PC-9 (cell line): ENCODE measurements around the gene MAN1B1. TPM values are rescaled to one million over a fixed set of nuclear protein-coding genes. Genes with fewer than 3 reads are reported as not detected.
A peak's percentile ranks its signal among the peaks of the same experiment; 100 is the strongest.

Source experiments
- BruUV-seq: library from RNA; stranded (reverse); fragments of 400-500 nt; replicated peaks from 2 replicates; lab custom pipeline; 2021; lab: Mats Ljungman, UMichigan
- CTCF ChIA-PET: fragments of 300-600 bp; sonication (Branson Sonifier 250); formaldehyde crosslinking; loops from one replicate; lab custom pipeline; 2022; ENCODE audit warnings: antibody characterized with exemption; lab: Charles Lee
- POLR2A ChIA-PET: fragments of 300-600 bp; sonication (Branson Sonifier 250); formaldehyde crosslinking; loops from one replicate; lab custom pipeline; 2022; ENCODE audit warnings: antibody characterized with exemption; ENCODE audit not compliant: unreplicated experiment; lab: Charles Lee
- DNase-seq, 2 experiments: peaks; one replicate each; pipeline versions ENCODE4 v3.0.0 to v3.0.0-alpha.2; 2015 to 2022; ENCODE audit warnings: mixed read lengths in 1 of 2
- H2AFZ ChIP-seq: fragments of 200-600 bp; sonication (generic); 2 replicates; pipeline ENCODE4 v1.8.1; 2017; ENCODE audit warnings: antibody characterized with exemption
- H3F3A ChIP-seq: fragments of 200-600 bp; sonication (generic); 2 replicates; pipeline ENCODE4 v1.8.1; 2017; ENCODE audit warnings: antibody characterized with exemption, mild to moderate bottlenecking, low read depth; ENCODE audit not compliant: insufficient read depth
- H3K27ac ChIP-seq: fragments of 200-600 bp; sonication (generic); 2 replicates; pipeline ENCODE4 v1.6.1; 2016; ENCODE audit warnings: mixed run types
- H3K27me3 ChIP-seq: fragments of 200-600 bp; sonication (generic); 2 replicates; pipeline ENCODE4 v1.6.1; 2016; ENCODE audit warnings: low read depth, mixed run types; ENCODE audit not compliant: insufficient read depth
- H3K36me3 ChIP-seq: fragments of 200-600 bp; sonication (generic); 2 replicates; pipeline ENCODE4 v1.6.1; 2016; ENCODE audit warnings: low read depth, mixed run types
- H3K4me1 ChIP-seq: fragments of 200-600 bp; sonication (generic); replicated peaks from 2 replicates; pipeline ENCODE4 v1.6.1; 2016; ENCODE audit warnings: mixed run types; ENCODE audit not compliant: insufficient read depth
- H3K4me2 ChIP-seq: fragments of 200-600 bp; sonication (generic); 2 replicates; pipeline ENCODE4 v1.6.1; 2017; ENCODE audit warnings: mixed run types
- H3K4me3 ChIP-seq: fragments of 200-600 bp; sonication (generic); 2 replicates; pipeline ENCODE4 v1.6.1; 2016; ENCODE audit warnings: mixed run types
- H3K79me2 ChIP-seq: fragments of 200-600 bp; sonication (generic); 2 replicates; pipeline ENCODE4 v1.6.1; 2017; ENCODE audit warnings: low read depth, mixed run types
- H3K9me2 ChIP-seq: fragments of 200-600 bp; sonication (generic); 2 replicates; pipeline ENCODE4 v1.8.1; 2017; ENCODE audit warnings: mild to moderate bottlenecking; ENCODE audit not compliant: insufficient read depth
- H3K9me3 ChIP-seq: fragments of 200-600 bp; sonication (generic); 2 replicates; pipeline ENCODE4 v1.8.1; 2016; ENCODE audit warnings: low read depth; ENCODE audit not compliant: insufficient read depth
- H4K20me1 ChIP-seq: fragments of 200-600 bp; sonication (generic); 2 replicates; pipeline ENCODE4 v1.8.1; 2017; ENCODE audit not compliant: insufficient read depth
- EZH2 ChIP-seq: fragments of 200-600 bp; sonication (generic); IDR thresholded peaks from 2 replicates; pipeline ENCODE4 v1.8.0; 2017; ENCODE audit warnings: antibody characterized with exemption, low read depth
- intact Hi-C: fragments of 100-400 bp; cut with micrococcal nuclease; formaldehyde crosslinking; loops from one replicate; pipeline ENCODE4 v1.10.0; 2022; ENCODE audit not compliant: unreplicated experiment
- total RNA-seq: library from RNA; stranded (reverse); gene quantifications from 2 replicates; pipeline ENCODE4 v1.2.3, GENCODE V29; 2021
- TF ChIP-seq, protein P1 (sequence below): fragments of 200-600 bp; sonication (generic); conservative IDR thresholded peaks from 2 replicates; pipeline ENCODE4 v1.6.1; 2017; ENCODE audit warnings: mixed run types, antibody characterized with exemption, mild to moderate bottlenecking, moderate library complexity

The MAN1B1 gene
- total RNA-seq, 1 experiment from 2014 or later, result 79.3 TPM

DNA sequence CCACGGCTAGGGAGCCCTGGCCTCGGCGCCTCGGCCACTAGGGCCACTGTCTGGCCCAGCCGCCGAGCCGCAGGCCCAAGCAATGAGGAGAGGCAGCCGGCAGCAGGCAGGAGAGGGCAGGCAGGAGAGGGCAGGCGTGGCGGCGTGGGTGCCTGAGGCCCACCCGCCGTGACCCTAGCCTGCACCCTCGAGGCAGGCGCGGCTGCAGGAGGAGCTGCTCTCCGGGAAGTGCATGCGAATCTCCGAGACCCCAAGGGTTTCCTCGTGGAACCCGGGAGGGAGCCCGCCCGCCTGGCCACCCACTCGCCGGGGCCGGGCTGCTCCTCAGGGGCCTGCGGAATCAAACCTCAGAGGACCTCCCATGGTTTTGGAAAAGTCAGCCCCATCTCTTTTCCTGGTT lies 61.5 kb downstream of the MAN1B1 start:
- intact Hi-C loops, result no loop called here
- no TSS peak for BruUV-seq
- POLR2A ChIA-PET, result no interaction called here

DNA sequence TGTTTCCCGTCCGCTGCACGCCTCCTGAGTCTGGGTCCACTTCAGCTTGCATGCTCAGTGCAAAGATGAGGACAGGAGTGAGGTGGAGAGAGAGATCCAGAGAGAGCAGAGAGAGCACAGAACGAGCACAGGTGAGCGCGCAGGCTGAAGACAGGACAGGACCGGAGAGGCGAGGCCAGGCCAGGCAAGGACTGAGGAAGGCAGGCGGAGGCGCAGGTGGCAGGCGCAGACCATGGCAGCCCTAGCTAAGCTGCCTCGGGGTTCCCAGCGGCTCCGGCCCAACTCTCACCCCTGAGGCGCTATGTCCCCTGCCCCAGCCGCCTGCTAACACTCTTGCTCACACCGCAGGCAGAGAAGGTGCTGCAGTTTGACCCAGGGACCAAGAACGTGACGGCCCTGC lies 61.9 kb downstream of the MAN1B1 start:
- Histone ChIP-seq H4K20me1 (no peaks in the 10 kb centered on the region), H3K9me3 (no peaks in the 10 kb centered on the region), H3K4me3 (no peak overlapping the region), H3F3A (peaks cover 34% of the 10 kb centered on the region), H3K27me3 (peaks cover 4% of the 10 kb centered on the region; the same call in 1 of the 2 replicates), H2AFZ (no peak overlapping the region), H3K27ac (no peak overlapping the region), H3K9me2 (no peaks in the 10 kb centered on the region), H3K79me2 (no peaks in the 10 kb centered on the region), H3K4me2 (no peak overlapping the region), H3K36me3 (no peaks in the 10 kb centered on the region), H3K4me1 (peaks cover 11% of the 10 kb centered on the region)
- ChIA-PET CTCF (no interaction called here), POLR2A (no interaction called here)
- intact Hi-C loops, result no loop called here
- no TSS peak for BruUV-seq
- no peak for DNase-seq
- TF ChIP-seq, protein P1, sequence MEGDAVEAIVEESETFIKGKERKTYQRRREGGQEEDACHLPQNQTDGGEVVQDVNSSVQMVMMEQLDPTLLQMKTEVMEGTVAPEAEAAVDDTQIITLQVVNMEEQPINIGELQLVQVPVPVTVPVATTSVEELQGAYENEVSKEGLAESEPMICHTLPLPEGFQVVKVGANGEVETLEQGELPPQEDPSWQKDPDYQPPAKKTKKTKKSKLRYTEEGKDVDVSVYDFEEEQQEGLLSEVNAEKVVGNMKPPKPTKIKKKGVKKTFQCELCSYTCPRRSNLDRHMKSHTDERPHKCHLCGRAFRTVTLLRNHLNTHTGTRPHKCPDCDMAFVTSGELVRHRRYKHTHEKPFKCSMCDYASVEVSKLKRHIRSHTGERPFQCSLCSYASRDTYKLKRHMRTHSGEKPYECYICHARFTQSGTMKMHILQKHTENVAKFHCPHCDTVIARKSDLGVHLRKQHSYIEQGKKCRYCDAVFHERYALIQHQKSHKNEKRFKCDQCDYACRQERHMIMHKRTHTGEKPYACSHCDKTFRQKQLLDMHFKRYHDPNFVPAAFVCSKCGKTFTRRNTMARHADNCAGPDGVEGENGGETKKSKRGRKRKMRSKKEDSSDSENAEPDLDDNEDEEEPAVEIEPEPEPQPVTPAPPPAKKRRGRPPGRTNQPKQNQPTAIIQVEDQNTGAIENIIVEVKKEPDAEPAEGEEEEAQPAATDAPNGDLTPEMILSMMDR, result no peak
- no peak for TF ChIP-seq EZH2

More for the DNA sequence above, 61.5 kb downstream of the MAN1B1 start:
- CTCF ChIA-PET, result no interaction called here
- no peaks in the 10 kb centered on the region for H4K20me1 ChIP-seq
- H3K36me3 ChIP-seq, result no peaks in the 10 kb centered on the region
- no peak overlapping the region for H3K4me2 ChIP-seq
- H3K27me3 ChIP-seq, result peaks cover 4% of the 10 kb centered on the region; the same call in 1 of the 2 replicates
- DNase-seq, result no peak
- peaks cover 31% of the 10 kb centered on the region for H3F3A ChIP-seq
- H3K27ac ChIP-seq, result no peak overlapping the region
- no peaks in the 10 kb centered on the region for H3K79me2 ChIP-seq
- H2AFZ ChIP-seq, result no peak overlapping the region
- TF ChIP-seq EZH2, result no peak
- TF ChIP-seq, protein P1, result no peak
- H3K4me1 ChIP-seq, result peaks cover 11% of the 10 kb centered on the region
- H3K9me2 ChIP-seq, result no peaks in the 10 kb centered on the region
- H3K4me3 ChIP-seq, result no peak overlapping the region
- no peaks in the 10 kb centered on the region for H3K9me3 ChIP-seq

DNA sequence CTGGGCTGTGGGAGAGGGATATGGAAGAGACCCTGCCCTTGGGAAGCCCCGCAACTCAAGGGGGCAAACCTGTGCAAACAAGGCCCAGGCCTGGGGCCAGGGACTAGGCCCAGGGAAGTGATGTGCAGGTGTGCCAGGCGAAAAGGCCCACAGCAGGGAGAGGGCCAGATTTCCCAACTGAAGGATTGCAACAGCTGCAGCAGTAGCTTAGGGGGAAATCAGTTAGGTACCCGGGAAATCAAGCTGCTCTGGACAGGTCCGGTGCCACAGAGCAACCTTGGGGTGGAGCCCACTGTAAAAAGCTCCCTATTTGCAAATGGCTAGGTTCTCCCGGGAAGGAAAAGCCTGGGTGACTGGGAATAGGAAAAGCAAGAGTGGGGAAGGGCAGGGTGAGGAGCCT lies 62.6 kb downstream of the MAN1B1 start:
- Histone ChIP-seq H3K4me2 (peak overlapping the region; percentile 59), H3K27me3 (no peaks in the 10 kb centered on the region), H3K9me3 (no peaks in the 10 kb centered on the region), H3K79me2 (no peaks in the 10 kb centered on the region), H3K9me2 (no peaks in the 10 kb centered on the region), H3F3A (peaks cover 34% of the 10 kb centered on the region), H3K36me3 (no peaks in the 10 kb centered on the region), H4K20me1 (no peaks in the 10 kb centered on the region), H3K27ac (no peak overlapping the region), H2AFZ (no peak overlapping the region), H3K4me3 (no peak overlapping the region), H3K4me1 (peaks cover 11% of the 10 kb centered on the region)
- ChIA-PET CTCF (interaction anchor here (1.4 kb wide), 1 partner anchor 40 kb away, joined by 3 read pairs; no protein-coding TSS in a partner anchor), POLR2A (interaction anchor here (0.6 kb wide), 1 partner anchor 79 kb away, joined by 10 read pairs; the partner anchor contains the start of gene SAPCD2)
- TF ChIP-seq, protein P1, result no peak
- TF ChIP-seq EZH2, result no peak
- DNase-seq, result no peak
- intact Hi-C loops, result no loop called here
- BruUV-seq, result no TSS peak
